GM13976 (cell line): Measurements from ENCODE around the gene NOS1AP.

Experiments used
- DNase-seq: peaks from one replicate; pipeline ENCODE4 v3.0.0; 2012; ENCODE audit warnings: low spot score
- CTCF ChIP-seq: IDR thresholded peaks from 2 replicates; pipeline ENCODE4 v1.5.1; 2012; ENCODE audit warnings: borderline replicate concordance, mild to moderate bottlenecking; ENCODE audit not compliant: insufficient read depth; ENCODE audit errors: extremely low read depth, missing control alignments, control extremely low read depth
- in situ Hi-C: fragments of 300-500 bp; cut with MboI; formaldehyde crosslinking; loops from one replicate; pipeline ENCODE4 v1.12.0; 2022; ENCODE audit warnings: low sequenced_read_pairs, mixed read lengths, inconsistent platforms; ENCODE audit not compliant: unreplicated experiment

NOS1AP gene

GRCh38 chr1:162131400-162132321 lies 62.2 kb downstream of the NOS1AP start:
- in situ Hi-C loops, result no loop called here
- TF ChIP-seq CTCF, result no peak
- no peak for DNase-seq

GRCh38 chr1:162133566-162133965 lies 64.1 kb downstream of the NOS1AP start:
- TF ChIP-seq CTCF, result no peak
- in situ Hi-C loops, result no loop called here
- DNase-seq, result no peak

- no peak for TF ChIP-seq CTCF
- in situ Hi-C loops, result no loop called here
- no peak for DNase-seq
These were observed 65.2 kb downstream of the NOS1AP start for GRCh38 chr1:162134646-162135045.

GRCh38 chr1:162135271-162135775 lies 65.8 kb downstream of the NOS1AP start:
- DNase-seq, result no peak
- no peak for TF ChIP-seq CTCF
- in situ Hi-C loops, result no loop called here

- no peak for DNase-seq
- no peak for TF ChIP-seq CTCF
- in situ Hi-C loops, result no loop called here
These were observed 67.3 kb downstream of the NOS1AP start for GRCh38 chr1:162136760-162137159.

GRCh38 chr1:162137179-162137960 lies 67.9 kb downstream of the NOS1AP start:
- in situ Hi-C loops, result no loop called here
- no peak for TF ChIP-seq CTCF
- no peak for DNase-seq
